Kidney (tissue), 14 donors: ENCODE data around the gene TTBK2. TPM values are rescaled to one million over a fixed set of nuclear protein-coding genes. Genes with fewer than 3 reads are reported as not detected.
A peak's percentile ranks its signal among the peaks of the same experiment; 100 is the strongest.

ENCODE experiments used
- DNase-seq, 5 donors: peaks; one replicate each; pipeline ENCODE4 v3.0.0-alpha.2; 2013 to 2020
- FAIRE-seq: peaks from 2 replicates; lab custom pipeline; 2012; peaks lifted over from hg19 to GRCh38; lab: Jason Lieb, UNC
- H3K27ac ChIP-seq, 2 donors: one replicate each; pipeline ENCODE4 v1.7.0; 2013; ENCODE audit warnings: low read depth in 2 of 2, low read length in 2 of 2, inconsistent platforms in 1 of 2
- H3K27me3 ChIP-seq: one replicate; pipeline ENCODE4 v1.7.1; 2013; ENCODE audit warnings: low read length, inconsistent platforms; ENCODE audit not compliant: control insufficient read depth, insufficient read depth
- H3K36me3 ChIP-seq, 3 donors: one replicate each; pipeline versions ENCODE4 v1.7.0 to v1.7.1; 2013; ENCODE audit warnings: low read length in 3 of 3, control low read depth in 1 of 3, inconsistent platforms in 1 of 3; ENCODE audit not compliant: insufficient read depth in 3 of 3, control insufficient read depth in 2 of 3
- H3K4me1 ChIP-seq, 3 donors: one replicate each; pipeline versions ENCODE4 v1.7.0 to v1.7.1; 2013; ENCODE audit warnings: low read length in 3 of 3, inconsistent platforms in 1 of 3, low read depth in 1 of 3; ENCODE audit not compliant: control insufficient read depth in 2 of 3, insufficient read depth in 2 of 3
- H3K4me3 ChIP-seq, 3 donors: one replicate each; pipeline versions ENCODE4 v1.7.0 to v1.8.1; 2013; ENCODE audit warnings: low read length in 3 of 3, control low read depth in 1 of 3, inconsistent platforms in 1 of 3
- H3K9ac ChIP-seq, 3 donors: one replicate each; pipeline versions ENCODE4 v1.7.0 to v1.7.1; 2013; ENCODE audit warnings: low read length in 3 of 3, control low read depth in 1 of 3, inconsistent platforms in 1 of 3
- H3K9me3 ChIP-seq, 3 donors: one replicate each; pipeline versions ENCODE4 v1.7.0 to v1.7.1; 2013; ENCODE audit warnings: low read length in 3 of 3, control low read depth in 1 of 3, inconsistent platforms in 1 of 3; ENCODE audit not compliant: control insufficient read depth in 2 of 3, insufficient read depth in 1 of 3
- intact Hi-C: fragments of 100-400 bp; cut with DNase I; formaldehyde crosslinking; loops from one replicate; pipeline ENCODE4 v1.11.1; 2022
- polyA plus RNA-seq: library from polyadenylated mRNA; stranded (reverse); fragments of 350-450 nt; fragmentation: Illumina TruSeq; extraction: RNeasy Lipid Tissue Mini Kit (QIAGEN cat#74804); gene quantifications from one replicate; pipeline ENCODE4 v1.2.3, GENCODE V29; 2014; ENCODE audit warnings: low read depth, low replicate concordance; ENCODE audit not compliant: insufficient read depth
- total RNA-seq: library from RNA; stranded (reverse); fragmentation: NEBNext Ultra II Directional; extraction: Animal tissue kit (Norgen Biotek cat#: 25700); gene quantifications from one replicate; pipeline ENCODE4 v1.2.1, GENCODE V29; 2021
- TF ChIP-seq, protein P1 (sequence below): IDR thresholded peaks from 3 replicates; pipeline ENCODE4 v1.5.1; 2012; ENCODE audit warnings: mild to moderate bottlenecking, moderate library complexity, borderline replicate concordance; ENCODE audit not compliant: insufficient read depth; ENCODE audit errors: extremely low read depth
- donor health status: control.
- donor health status: control.
- donor health status: control.
- donor health status: control.
- donor health status: control.
- donor health status: DM: yes; HTN: yes; CAD: no.
- donor health status: Normal renal cell carcinoma (clear cell type).

The TTBK2 gene
- total and polyA plus RNA-seq, 2 donors from 2014 or later, result 1.9 to 19.1 TPM

DNA sequence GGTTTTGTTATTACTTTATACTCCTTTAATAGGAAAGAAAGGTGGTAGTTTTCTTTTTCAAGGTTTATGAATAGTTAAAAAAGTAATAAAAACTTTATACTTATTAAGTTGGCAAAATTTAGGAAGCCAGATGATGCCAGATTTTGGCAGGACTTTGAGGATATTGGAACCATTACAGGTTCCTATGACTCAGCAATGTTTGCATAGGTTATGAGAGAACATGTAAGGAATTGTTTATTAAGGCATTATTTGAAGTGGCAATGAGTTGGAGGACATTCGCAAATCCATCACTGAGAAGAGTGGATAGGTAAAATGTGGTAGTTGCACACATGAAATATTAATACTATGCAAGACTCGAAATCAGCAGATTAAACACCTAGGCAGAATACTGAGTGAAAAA is 213.5 kb downstream of the TTBK2 start:
- H3K4me1 ChIP-seq, result no peaks in the 10 kb centered on the region
- DNase-seq (no peak), FAIRE-seq (no peak)
- TF ChIP-seq, protein P1, sequence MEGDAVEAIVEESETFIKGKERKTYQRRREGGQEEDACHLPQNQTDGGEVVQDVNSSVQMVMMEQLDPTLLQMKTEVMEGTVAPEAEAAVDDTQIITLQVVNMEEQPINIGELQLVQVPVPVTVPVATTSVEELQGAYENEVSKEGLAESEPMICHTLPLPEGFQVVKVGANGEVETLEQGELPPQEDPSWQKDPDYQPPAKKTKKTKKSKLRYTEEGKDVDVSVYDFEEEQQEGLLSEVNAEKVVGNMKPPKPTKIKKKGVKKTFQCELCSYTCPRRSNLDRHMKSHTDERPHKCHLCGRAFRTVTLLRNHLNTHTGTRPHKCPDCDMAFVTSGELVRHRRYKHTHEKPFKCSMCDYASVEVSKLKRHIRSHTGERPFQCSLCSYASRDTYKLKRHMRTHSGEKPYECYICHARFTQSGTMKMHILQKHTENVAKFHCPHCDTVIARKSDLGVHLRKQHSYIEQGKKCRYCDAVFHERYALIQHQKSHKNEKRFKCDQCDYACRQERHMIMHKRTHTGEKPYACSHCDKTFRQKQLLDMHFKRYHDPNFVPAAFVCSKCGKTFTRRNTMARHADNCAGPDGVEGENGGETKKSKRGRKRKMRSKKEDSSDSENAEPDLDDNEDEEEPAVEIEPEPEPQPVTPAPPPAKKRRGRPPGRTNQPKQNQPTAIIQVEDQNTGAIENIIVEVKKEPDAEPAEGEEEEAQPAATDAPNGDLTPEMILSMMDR, result no peak
- H3K9ac ChIP-seq, result no peak overlapping the region
- intact Hi-C loops, result no loop called here
- H3K27me3 ChIP-seq, result no peaks in the 10 kb centered on the region
- H3K9me3 ChIP-seq, result no peaks in the 10 kb centered on the region
- H3K36me3 ChIP-seq, result no peaks in the 10 kb centered on the region
- no peak overlapping the region for H3K4me3 ChIP-seq
- no peak overlapping the region for H3K27ac ChIP-seq

DNA sequence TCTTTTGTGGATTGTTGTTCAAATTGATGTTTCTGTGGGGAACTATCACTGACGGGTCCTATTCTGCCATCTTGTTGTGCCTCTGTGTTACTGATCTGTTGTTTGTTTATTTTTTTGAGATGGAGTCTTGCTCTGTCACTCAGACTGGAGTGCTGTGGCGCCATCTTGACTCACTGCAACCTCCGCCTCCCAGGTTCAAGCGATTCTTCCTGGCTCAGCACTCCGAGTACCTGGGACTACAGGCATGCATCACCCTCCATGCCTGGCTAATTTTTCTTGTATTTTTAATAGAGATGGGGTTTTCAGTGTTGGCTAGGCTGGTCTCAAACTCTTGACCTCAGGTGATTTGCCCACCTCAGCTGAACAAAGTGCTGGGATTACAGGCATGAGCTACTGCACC is 215.2 kb downstream of the TTBK2 start:
- Histone ChIP-seq H3K27me3 (no peaks in the 10 kb centered on the region), H3K9me3 (peaks cover 0 to 5% (median 0%) of the 10 kb centered on the region in 3 donors), H3K4me3 (no peak overlapping the region), H3K36me3 (no peaks in the 10 kb centered on the region), H3K4me1 (no peaks in the 10 kb centered on the region), H3K27ac (no peak overlapping the region), H3K9ac (no peak overlapping the region)
- intact Hi-C loops, result no loop called here
- FAIRE-seq (no peak), DNase-seq (no peak)
- TF ChIP-seq, protein P1, result no peak

DNA sequence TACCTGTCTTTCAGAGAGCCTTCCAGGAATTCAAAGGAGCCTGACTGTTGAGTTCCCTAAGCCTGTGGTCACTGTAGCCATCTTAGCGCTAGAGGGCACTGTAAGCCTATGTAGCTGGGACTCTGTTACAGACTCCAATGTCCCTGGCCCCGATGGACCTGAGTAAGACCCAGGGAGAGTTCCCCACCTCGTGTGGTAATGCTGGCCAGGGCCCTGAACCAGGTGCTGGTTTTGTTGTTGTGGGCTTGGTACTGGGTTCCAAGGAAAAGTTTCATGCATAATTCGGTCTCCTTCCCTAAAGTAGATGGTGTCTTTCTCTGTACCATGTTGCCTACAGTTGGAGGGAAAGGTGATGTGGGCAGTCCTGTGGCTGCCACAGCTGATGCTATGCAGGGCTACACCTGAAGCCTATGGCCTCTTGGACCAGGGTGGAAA is 216.1 kb downstream of the TTBK2 start:
- TF ChIP-seq, protein P1, result peak; percentile 91
- Histone ChIP-seq H3K36me3 (no peaks in the 10 kb centered on the region), H3K4me3 (no peak overlapping the region), H3K4me1 (no peaks in the 10 kb centered on the region), H3K27ac (no peak overlapping the region), H3K9me3 (peaks cover 0 to 5% (median 0%) of the 10 kb centered on the region in 3 donors), H3K27me3 (no peaks in the 10 kb centered on the region), H3K9ac (no peak overlapping the region)
- intact Hi-C loops, result no loop called here
- FAIRE-seq (no peak), DNase-seq (peak in 4 of 5 donors; percentile 60 to 84 (median 78))

DNA sequence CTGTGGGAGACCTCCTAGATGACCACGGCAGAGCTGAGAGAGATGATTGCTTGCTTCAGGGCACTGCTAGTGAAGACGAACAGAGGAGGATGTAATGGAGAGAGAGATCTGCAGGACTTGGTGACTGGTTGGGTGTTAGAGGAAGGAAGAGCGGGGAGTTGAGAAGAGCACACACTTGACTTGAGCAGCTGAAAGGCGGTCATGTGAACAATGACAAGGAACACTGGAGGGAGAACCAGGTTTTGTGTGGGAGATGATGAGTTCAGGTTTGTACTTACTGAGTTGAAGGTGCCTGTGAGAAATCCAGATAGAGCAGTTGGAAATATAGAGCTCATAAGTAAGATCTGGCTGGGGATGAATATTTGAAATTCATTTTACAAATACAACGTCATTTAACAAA is 224.0 kb downstream of the TTBK2 start:
- Histone ChIP-seq H3K27ac (no peak overlapping the region), H3K36me3 (peaks cover 0 to 2% (median 0%) of the 10 kb centered on the region in 3 donors), H3K9ac (no peak overlapping the region), H3K9me3 (peaks cover 0 to 5% (median 0%) of the 10 kb centered on the region in 3 donors), H3K4me1 (no peaks in the 10 kb centered on the region), H3K27me3 (no peaks in the 10 kb centered on the region), H3K4me3 (no peak overlapping the region)
- TF ChIP-seq, protein P1, result no peak
- no peak for DNase-seq
- intact Hi-C loops, result no loop called here
- no peak for FAIRE-seq
